NCI-H1436 (cell line): Measurements from ENCODE around the gene XG.
"Not testable (repeated sequence)": the region's sequence is repeated elsewhere in the genome, so short reads cannot be mapped to it uniquely, and the experiment has no call there.

Experiments
- DNase-seq: peaks from one replicate; lab custom pipeline; 2025; lab: John Stamatoyannopoulos, UW

The XG gene

GRCh38 chrX:2733286-2733685 lies 18.6 kb upstream of the XG start:
- DNase-seq, result no peak

- DNase-seq, result no peak
Measured at GRCh38 chrX:2735270-2735669, 16.6 kb upstream of the XG start.

- DNase-seq, result no peak
Measured at GRCh38 chrX:2740672-2741071, 11.2 kb upstream of the XG start.

- DNase-seq, result no peak
Measured at GRCh38 chrX:2741386-2741785, 10.5 kb upstream of the XG start.

- DNase-seq, result not testable (repeated sequence)
Measured at GRCh38 chrX:2746250-2746649, 5.6 kb upstream of the XG start.

GRCh38 chrX:2748171-2748814 lies 3.5 kb upstream of the XG start:
- no peak for DNase-seq

- no peak for DNase-seq
Measured at GRCh38 chrX:2748815-2749188, 3.0 kb upstream of the XG start.

- no peak for DNase-seq
Measured at GRCh38 chrX:2751291-2751690, 549 bp upstream of the XG start.

GRCh38 chrX:2752441-2752840 lies 601 bp downstream of the XG start:
- not testable (repeated sequence) for DNase-seq

GRCh38 chrX:2755163-2755715 lies 3.4 kb downstream of the XG start:
- not testable (repeated sequence) for DNase-seq

- no peak for DNase-seq
Measured at GRCh38 chrX:2756548-2756947, 4.7 kb downstream of the XG start.

- DNase-seq, result no peak
Measured at GRCh38 chrX:2761246-2761645, 9.4 kb downstream of the XG start.

- not testable (repeated sequence) for DNase-seq
Measured at GRCh38 chrX:2762671-2763070, 10.8 kb downstream of the XG start.

GRCh38 chrX:2764766-2765548 lies 13.1 kb downstream of the XG start:
- not testable (repeated sequence) for DNase-seq

GRCh38 chrX:2765549-2765830 lies 13.7 kb downstream of the XG start:
- DNase-seq, result no peak

GRCh38 chrX:2766906-2767305 lies 15.1 kb downstream of the XG start:
- no peak for DNase-seq

GRCh38 chrX:2767631-2768455 lies 16.0 kb downstream of the XG start:
- no peak for DNase-seq

GRCh38 chrX:2769615-2770014 lies 17.8 kb downstream of the XG start:
- DNase-seq, result no peak

- not testable (repeated sequence) for DNase-seq
Measured at GRCh38 chrX:2773166-2774055, 21.6 kb downstream of the XG start.

GRCh38 chrX:2774057-2774456 lies 22.2 kb downstream of the XG start:
- no peak for DNase-seq

- DNase-seq, result no peak
Measured at GRCh38 chrX:2774776-2775175, 22.9 kb downstream of the XG start.
